ENCODE results near the gene B3GNT8.
A peak's percentile ranks its signal among the peaks of the same experiment; 100 is the strongest.

Gene B3GNT8

DNA sequence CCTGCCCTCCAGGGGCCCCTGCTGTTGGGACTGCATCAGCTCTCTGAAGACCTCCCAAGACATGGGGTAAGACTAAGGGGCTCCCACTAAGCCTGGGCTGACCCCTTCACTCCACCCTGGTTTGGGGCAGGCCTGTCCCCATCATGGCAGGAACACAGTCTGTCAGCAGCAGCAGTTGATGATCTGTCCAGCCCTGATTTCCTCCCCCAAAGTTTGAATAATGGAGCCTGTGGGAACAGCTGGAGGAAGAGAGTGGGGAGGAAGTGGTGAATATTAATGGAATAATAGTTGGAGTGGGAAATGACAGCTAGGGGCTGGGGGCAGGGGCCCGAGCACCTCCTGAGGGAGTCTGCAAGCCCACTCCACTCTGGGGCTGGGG is 1.3 kb upstream of the B3GNT8 start:
- DNase-seq = no peak
- peak overlapping the region; percentile 38 for H3K4me3 Mint-ChIP-seq
- peak; percentile 4 for ATAC-seq

GRCh38 chr19:41427647-41428480 is 690 bp upstream of the B3GNT8 start:
- H3K36me3 Mint-ChIP-seq (ENCODE audit: low read depth) = peaks cover 11% of the 10 kb centered on the region
- peak; percentile 57 for ATAC-seq

More for the DNA sequence above, 1.3 kb upstream of the B3GNT8 start:
- Mint-ChIP-seq H3K4me1 (peaks cover 17% of the 10 kb centered on the region), H3K27ac (no peak overlapping the region), H3K9me3 (no peaks in the 10 kb centered on the region), H3K36me3 (ENCODE audit: low read depth) (peaks cover 11% of the 10 kb centered on the region), H3K27me3 (no peaks in the 10 kb centered on the region)

DNA sequence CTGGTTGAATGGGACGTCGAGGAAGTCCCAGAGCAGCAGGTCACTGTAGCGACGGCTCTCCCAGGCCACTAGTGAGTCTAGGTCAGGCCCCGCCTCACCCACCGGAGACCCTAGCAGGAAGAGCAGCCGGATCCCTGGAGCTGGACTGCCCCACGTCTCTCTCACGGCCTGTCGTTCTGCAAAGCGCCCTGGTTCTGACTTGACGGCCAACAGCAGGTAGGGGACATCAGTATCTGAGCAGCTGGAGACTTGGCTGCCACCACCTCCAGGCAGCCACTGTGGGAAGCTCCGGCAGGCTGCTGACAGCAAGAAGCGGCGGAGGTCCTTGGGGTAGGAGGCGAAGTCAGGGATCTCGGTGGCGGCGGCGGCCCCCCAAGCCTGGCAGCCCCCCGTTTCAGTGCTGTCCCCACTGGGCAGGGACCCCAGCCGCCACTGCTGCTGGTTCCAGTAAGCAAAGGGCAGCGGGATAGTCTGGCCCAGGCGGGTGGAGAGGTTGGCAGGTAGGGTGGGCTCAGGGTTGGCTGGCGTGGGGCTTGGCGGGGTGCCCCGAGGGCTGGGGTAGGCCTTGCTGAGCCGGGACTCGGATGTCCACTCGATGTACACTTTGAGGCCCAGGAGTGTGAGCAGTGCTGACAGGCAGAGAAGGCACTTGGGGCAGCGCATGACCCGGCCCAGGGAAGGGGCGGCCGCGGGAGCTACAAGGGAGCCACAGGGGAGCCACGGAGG is 895 bp downstream of the B3GNT8 start:
- Mint-ChIP-seq H3K27me3 (no peaks in the 10 kb centered on the region), H3K4me3 (no peak overlapping the region), H3K36me3 (ENCODE audit: low read depth) (peaks cover 4% of the 10 kb centered on the region), H3K9me3 (no peaks in the 10 kb centered on the region), H3K27ac (no peak overlapping the region), H3K4me1 (peaks cover 17% of the 10 kb centered on the region)
- DNase-seq = no peak
- no peak for ATAC-seq

More at GRCh38 chr19:41427647-41428480, 690 bp upstream of the B3GNT8 start:
- peak; percentile 38 for DNase-seq
- Mint-ChIP-seq H3K9me3 (no peaks in the 10 kb centered on the region), H3K27me3 (no peaks in the 10 kb centered on the region), H3K4me1 (peaks cover 17% of the 10 kb centered on the region), H3K4me3 (peak overlapping the region; percentile 69), H3K27ac (peak overlapping the region; percentile 82)

DNA sequence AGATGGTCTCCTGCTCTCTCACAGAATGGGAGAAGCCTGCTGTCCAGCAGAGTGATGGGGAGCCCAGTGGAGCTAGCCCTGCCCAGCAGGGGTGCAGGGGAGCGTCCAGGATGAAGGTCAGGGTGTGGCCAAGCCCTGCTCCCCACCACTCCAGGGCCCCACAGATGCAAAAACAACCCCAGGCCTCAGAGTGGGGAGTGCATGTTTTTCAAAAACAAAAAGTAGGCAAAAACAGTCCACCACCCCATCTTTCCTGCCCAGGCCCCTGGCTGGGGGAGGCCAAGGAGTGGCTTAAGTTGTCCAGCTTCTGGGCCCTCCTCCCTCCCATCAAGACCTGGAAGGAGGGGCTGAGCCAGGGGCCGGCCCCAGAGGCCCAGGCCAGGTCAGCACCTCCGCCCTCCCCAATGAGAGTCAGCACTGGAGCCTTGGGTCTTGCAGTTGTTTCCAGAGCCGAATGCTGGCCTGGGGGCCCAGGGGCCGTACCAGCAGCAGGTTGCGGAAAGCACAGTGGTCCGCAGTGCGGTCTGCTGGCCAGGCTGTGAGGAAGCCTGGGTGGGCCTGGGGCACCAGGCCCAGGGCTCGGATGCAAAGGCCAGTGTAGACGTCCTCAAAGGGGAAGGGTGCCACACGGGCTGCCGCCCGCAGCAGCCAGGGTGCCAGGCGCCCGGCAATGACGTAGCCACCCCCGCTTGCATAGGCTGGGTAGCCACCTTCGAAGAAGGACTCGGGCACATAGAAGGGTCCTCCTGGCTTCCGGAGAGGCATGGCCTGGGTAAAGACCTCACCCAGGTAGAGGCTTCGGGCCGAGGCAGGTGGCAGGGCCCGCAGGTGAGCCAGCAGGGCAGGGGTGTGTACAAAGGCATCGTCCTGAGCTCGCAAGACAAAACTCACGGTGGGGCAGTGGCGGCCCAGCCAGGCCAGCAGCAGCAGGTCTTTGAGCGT is 1.7 kb downstream of the B3GNT8 start:
- no peak for DNase-seq
- H3K4me1 Mint-ChIP-seq = peaks cover 17% of the 10 kb centered on the region
- no peak overlapping the region for H3K27ac Mint-ChIP-seq
- ATAC-seq = no peak
- no peaks in the 10 kb centered on the region for H3K9me3 Mint-ChIP-seq
- no peaks in the 10 kb centered on the region for H3K36me3 Mint-ChIP-seq (ENCODE audit: low read depth)
- H3K4me3 Mint-ChIP-seq = no peak overlapping the region
- no peaks in the 10 kb centered on the region for H3K27me3 Mint-ChIP-seq

GRCh38 chr19:41424335-41425173 is 2.6 kb downstream of the B3GNT8 start:
- Mint-ChIP-seq H3K4me3 (no peak overlapping the region), H3K36me3 (ENCODE audit: low read depth) (no peaks in the 10 kb centered on the region), H3K27ac (no peak overlapping the region)

GRCh38 chr19:41422955-41423354 is 4.2 kb downstream of the B3GNT8 start:
- H3K4me3 Mint-ChIP-seq = no peak overlapping the region
- no peaks in the 10 kb centered on the region for H3K36me3 Mint-ChIP-seq (ENCODE audit: low read depth)
- H3K27me3 Mint-ChIP-seq = no peaks in the 10 kb centered on the region
- ATAC-seq (no peak), DNase-seq (no peak)
- H3K4me1 Mint-ChIP-seq = peaks cover 9% of the 10 kb centered on the region
- H3K27ac Mint-ChIP-seq = no peak overlapping the region
- H3K9me3 Mint-ChIP-seq = no peaks in the 10 kb centered on the region

More at GRCh38 chr19:41424335-41425173, 2.6 kb downstream of the B3GNT8 start:
- peaks cover 17% of the 10 kb centered on the region for H3K4me1 Mint-ChIP-seq
- DNase-seq (no peak), ATAC-seq (no peak)
- H3K9me3 Mint-ChIP-seq = no peaks in the 10 kb centered on the region
- no peaks in the 10 kb centered on the region for H3K27me3 Mint-ChIP-seq

- H3K4me3 Mint-ChIP-seq = no peak overlapping the region
- H3K27ac Mint-ChIP-seq = no peak overlapping the region
- peaks cover 4% of the 10 kb centered on the region for H3K4me1 Mint-ChIP-seq
- H3K9me3 Mint-ChIP-seq = no peaks in the 10 kb centered on the region
- H3K36me3 Mint-ChIP-seq (ENCODE audit: low read depth) = no peaks in the 10 kb centered on the region
- no peaks in the 10 kb centered on the region for H3K27me3 Mint-ChIP-seq
- no peak for ATAC-seq
- no peak for DNase-seq
These were observed 4.7 kb downstream of the B3GNT8 start for GRCh38 chr19:41422456-41422855.

DNA sequence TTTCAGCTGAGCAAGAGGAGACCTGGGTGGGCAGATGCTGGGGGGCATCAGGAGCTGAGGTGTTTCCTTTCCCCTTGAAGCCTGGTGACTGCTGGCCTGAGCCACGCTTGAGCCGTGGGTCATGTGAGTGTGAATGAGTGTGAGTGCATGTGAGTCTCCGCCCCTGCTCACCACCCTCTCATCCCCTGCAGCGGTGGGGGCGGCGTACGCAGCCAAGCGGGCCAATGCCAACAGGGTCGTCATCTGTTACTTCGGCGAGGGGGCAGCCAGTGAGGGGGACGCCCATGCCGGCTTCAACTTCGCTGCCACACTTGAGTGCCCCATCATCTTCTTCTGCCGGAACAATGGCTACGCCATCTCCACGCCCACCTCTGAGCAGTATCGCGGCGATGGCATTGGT is 5.2 kb downstream of the B3GNT8 start:
- Mint-ChIP-seq H3K36me3 (ENCODE audit: low read depth) (peaks cover 3% of the 10 kb centered on the region), H3K27ac (no peak overlapping the region), H3K4me3 (no peak overlapping the region), H3K4me1 (peaks cover 3% of the 10 kb centered on the region), H3K27me3 (no peaks in the 10 kb centered on the region), H3K9me3 (no peaks in the 10 kb centered on the region)
- ATAC-seq (no peak), DNase-seq (no peak)

DNA sequence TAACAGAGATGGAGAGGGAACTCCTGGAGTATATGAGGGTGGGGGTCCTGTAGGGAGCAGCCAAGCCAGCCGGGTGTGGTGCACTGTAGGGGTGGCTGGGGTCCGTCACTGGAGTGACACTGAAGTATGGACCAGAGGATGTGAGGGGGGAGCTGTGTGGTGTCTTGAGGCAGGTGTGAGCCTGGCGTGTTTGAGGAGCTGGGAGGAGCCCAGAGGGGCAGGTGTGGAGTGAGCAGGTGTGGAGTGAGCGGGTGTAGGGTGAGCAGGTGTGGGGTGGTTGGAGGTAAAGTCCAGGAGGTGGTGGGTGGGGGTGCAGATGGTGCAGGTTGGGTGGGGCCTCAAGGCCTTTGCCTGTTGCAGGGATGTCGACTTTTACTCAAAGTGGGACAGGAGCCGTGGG is 5.9 kb downstream of the B3GNT8 start:
- H3K27me3 Mint-ChIP-seq = no peaks in the 10 kb centered on the region
- ATAC-seq (no peak), DNase-seq (no peak)
- H3K9me3 Mint-ChIP-seq = no peaks in the 10 kb centered on the region
- H3K36me3 Mint-ChIP-seq (ENCODE audit: low read depth) = peaks cover 4% of the 10 kb centered on the region
- H3K4me3 Mint-ChIP-seq = no peak overlapping the region
- H3K27ac Mint-ChIP-seq = no peak overlapping the region
- no peaks in the 10 kb centered on the region for H3K4me1 Mint-ChIP-seq

DNA sequence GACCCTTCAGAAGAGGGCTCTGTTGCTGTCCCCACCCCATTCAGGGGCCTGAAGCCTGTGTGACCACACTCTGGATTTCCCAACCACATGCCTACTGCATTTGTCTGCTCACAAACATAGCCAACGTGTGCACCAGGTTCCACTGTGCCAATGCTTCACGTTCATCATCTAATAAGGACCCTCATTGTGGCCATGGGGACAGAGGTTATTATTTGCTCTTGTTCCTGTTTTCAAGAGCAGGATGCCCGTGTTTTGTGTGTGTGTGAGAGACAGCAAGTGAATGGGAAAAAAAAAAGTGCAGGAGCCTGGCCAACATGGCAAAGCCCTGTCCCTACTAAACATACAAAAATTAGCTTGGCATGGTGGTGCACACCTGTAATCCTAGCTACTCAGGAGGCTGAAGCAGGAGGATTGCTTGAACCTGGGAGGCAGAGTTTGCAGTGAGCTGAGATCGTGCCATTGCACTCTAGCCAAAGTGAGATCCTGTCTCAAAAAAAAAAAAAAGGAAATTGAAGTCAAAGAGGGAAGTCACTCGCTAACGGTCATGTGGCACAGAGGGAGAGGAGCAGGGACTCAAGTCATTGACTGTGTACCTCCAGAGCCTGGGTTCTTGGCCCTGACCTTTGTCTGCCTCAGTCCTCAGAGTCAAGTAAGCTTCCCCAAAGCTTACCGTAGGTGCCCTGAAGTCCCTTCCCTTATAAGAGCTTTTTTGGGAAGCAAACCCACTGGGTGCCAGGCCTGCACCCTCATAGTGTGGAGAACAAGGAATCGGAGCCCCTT is 6.9 kb downstream of the B3GNT8 start:
- DNase-seq (no peak), ATAC-seq (no peak)
- peaks cover 4% of the 10 kb centered on the region for H3K36me3 Mint-ChIP-seq (ENCODE audit: low read depth)
- H3K27ac Mint-ChIP-seq = no peak overlapping the region
- H3K27me3 Mint-ChIP-seq = no peaks in the 10 kb centered on the region
- H3K9me3 Mint-ChIP-seq = no peaks in the 10 kb centered on the region
- H3K4me3 Mint-ChIP-seq = no peak overlapping the region
- H3K4me1 Mint-ChIP-seq = no peaks in the 10 kb centered on the region

DNA sequence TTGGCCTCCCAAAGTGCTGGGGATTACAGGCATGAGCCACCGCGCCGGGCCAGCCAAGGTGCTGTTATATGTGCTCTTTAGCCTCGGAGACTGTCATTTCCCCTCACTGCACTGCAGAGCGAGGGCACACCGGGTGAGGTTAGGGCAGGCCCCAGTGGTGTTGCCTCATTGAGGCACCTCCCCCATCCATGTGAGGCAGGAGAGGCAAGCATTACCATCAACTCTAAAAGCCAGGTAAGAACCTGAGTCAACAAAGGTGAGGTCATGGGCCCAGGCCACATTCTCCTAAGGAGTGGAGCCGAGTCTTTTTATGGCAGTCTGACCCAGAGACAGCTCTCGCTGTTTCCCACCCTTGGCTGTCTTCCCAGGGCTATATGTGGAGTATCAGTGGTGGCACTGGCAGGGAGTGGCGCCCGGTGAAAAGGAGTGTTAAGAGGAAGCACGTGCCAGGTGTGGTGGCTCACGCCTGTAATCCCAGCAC is 10.9 kb downstream of the B3GNT8 start:
- no peak overlapping the region for H3K27ac Mint-ChIP-seq
- ATAC-seq (no peak), DNase-seq (no peak)
- no peak overlapping the region for H3K4me3 Mint-ChIP-seq
- H3K4me1 Mint-ChIP-seq = no peaks in the 10 kb centered on the region
- no peaks in the 10 kb centered on the region for H3K9me3 Mint-ChIP-seq
- H3K27me3 Mint-ChIP-seq = no peaks in the 10 kb centered on the region
- peaks cover 7% of the 10 kb centered on the region for H3K36me3 Mint-ChIP-seq (ENCODE audit: low read depth)

DNA sequence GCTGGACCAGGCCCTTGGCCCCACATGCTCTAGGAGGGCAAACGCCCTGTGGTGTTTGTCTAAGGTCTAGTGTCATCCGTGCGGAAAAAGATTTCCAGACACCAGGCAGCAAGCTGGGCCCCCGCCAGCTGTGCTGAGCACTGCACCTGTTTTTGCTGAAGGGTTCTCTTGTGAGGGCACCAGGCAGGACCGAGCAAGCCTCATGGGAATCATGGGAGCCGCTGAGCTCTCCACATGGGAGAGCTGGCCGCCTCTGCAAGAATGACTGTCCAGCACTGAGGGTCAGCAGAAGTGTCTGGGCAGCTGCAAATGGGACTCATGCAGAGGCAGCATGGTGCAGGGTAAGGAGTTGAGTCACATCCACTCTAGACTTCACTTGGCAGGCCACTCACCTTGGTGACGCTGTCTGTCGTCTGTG is 12.0 kb downstream of the B3GNT8 start:
- no peaks in the 10 kb centered on the region for H3K9me3 Mint-ChIP-seq
- no peak overlapping the region for H3K27ac Mint-ChIP-seq
- DNase-seq (no peak), ATAC-seq (no peak)
- no peaks in the 10 kb centered on the region for H3K27me3 Mint-ChIP-seq
- no peak overlapping the region for H3K4me3 Mint-ChIP-seq
- peaks cover under 1% of the 10 kb centered on the region for H3K4me1 Mint-ChIP-seq
- peaks cover 7% of the 10 kb centered on the region for H3K36me3 Mint-ChIP-seq (ENCODE audit: low read depth)

DNA sequence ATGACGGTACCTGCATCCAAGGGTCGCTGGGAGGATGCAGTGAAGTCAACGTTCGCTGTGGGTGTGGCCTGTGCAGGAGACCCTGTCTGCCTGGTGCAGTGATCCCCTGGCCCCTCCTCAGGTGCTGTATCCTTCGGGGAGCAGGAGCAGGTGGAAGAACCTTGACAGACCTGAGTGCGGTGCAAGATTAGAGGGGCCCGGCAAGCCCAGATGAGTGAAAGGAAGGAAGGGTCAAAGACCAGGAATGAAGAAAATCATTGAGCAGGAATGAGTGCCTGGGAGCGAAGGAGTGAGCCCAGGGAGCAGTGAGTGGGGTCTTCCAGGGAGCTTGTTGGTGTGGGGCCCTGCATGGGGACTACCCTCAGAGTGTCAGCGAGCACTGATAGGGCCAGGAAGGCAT is 12.7 kb downstream of the B3GNT8 start:
- Mint-ChIP-seq H3K4me3 (no peak overlapping the region), H3K36me3 (ENCODE audit: low read depth) (peaks cover 7% of the 10 kb centered on the region), H3K4me1 (peaks cover 4% of the 10 kb centered on the region), H3K27ac (no peak overlapping the region), H3K27me3 (no peaks in the 10 kb centered on the region), H3K9me3 (no peaks in the 10 kb centered on the region)
- DNase-seq (no peak), ATAC-seq (no peak)
